HL-60 (cell line): ENCODE results near the gene GNRHR.

Experiments
- CTCF ChIP-seq: IDR thresholded peaks from one replicate; pipeline ENCODE4 v1.5.1; 2011; ENCODE audit warnings: low read length, control low read depth, inconsistent platforms; ENCODE audit not compliant: insufficient read depth
- GABPA ChIP-seq: IDR thresholded peaks from 2 replicates; pipeline ENCODE4 v1.6.1; 2012; ENCODE audit warnings: low read depth
- POLR2AphosphoS5 ChIP-seq: IDR thresholded peaks from 2 replicates; pipeline ENCODE4 v1.6.1; 2012; ENCODE audit warnings: low read depth
- REST ChIP-seq: IDR thresholded peaks from 2 replicates; pipeline ENCODE4 v1.6.1; 2012; ENCODE audit warnings: low read depth; ENCODE audit not compliant: insufficient replicate concordance
- SPI1 ChIP-seq: IDR thresholded peaks from 2 replicates; pipeline ENCODE4 v1.6.1; 2012; ENCODE audit warnings: low read depth, mild to moderate bottlenecking, borderline replicate concordance

DNA sequence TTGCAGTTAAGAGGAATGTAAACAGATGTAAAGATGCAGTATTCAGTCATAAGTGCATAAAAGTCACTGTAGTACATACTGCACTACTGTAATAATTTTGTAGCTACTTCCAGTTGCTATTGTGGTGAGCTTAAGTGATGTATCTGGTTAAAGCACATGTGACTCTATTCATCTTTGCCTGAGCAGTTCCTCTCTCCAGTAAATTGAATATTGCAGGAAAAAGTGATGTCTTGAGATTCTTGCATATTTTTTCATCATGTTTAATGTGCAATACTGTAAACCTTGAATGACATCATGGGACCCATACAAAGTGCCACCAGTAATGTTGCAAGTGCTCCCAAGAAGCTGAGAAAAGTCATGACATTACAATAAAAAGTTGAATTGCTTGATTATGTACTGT is 62.9 kb downstream of the GNRHR start:
- TF ChIP-seq CTCF (no peak), POLR2AphosphoS5 (no peak), GABPA (no peak), REST (no peak), SPI1 (no peak)
